Liver (tissue), 9 donors: ENCODE results near the gene POU2F3. TPM values are rescaled to one million over a fixed set of nuclear protein-coding genes. Genes with fewer than 3 reads are reported as not detected.

Experiments used
- DNase-seq: peaks from one replicate; pipeline ENCODE4 v3.0.0-alpha.2; 2017; ENCODE audit warnings: low spot score
- H3K27ac ChIP-seq, 2 donors: one replicate each; pipeline ENCODE4 v1.7.0; 2013; ENCODE audit warnings: inconsistent platforms in 2 of 2, low read length in 2 of 2, control low read depth in 1 of 2, low read depth in 1 of 2, mild to moderate bottlenecking in 1 of 2
- H3K27me3 ChIP-seq, 4 donors: one replicate each; pipeline versions ENCODE4 v1.6.1 to v1.7.0; 2013; ENCODE audit warnings: low read length in 3 of 4, inconsistent platforms in 1 of 4, mild to moderate bottlenecking in 1 of 4, moderate library complexity in 1 of 4; ENCODE audit not compliant: control insufficient read depth in 4 of 4, insufficient read depth in 4 of 4
- H3K36me3 ChIP-seq, 4 donors: one replicate each; pipeline versions ENCODE4 v1.6.1 to v1.7.0; 2013; ENCODE audit warnings: low read length in 3 of 4, mild to moderate bottlenecking in 3 of 4, low read depth in 1 of 4, moderate library complexity in 1 of 4; ENCODE audit not compliant: control insufficient read depth in 4 of 4, insufficient read depth in 3 of 4
- H3K4me1 ChIP-seq, 4 donors: one replicate each; pipeline versions ENCODE4 v1.6.1 to v1.7.0; 2013; ENCODE audit warnings: low read length in 3 of 4, mild to moderate bottlenecking in 3 of 4, moderate library complexity in 1 of 4; ENCODE audit not compliant: control insufficient read depth in 4 of 4, insufficient read depth in 4 of 4
- H3K4me3 ChIP-seq, 3 donors: one replicate each; pipeline versions ENCODE4 v1.6.1 to v1.7.0; 2013; ENCODE audit warnings: low read length in 3 of 3, control low read depth in 1 of 3, low read depth in 1 of 3, mild to moderate bottlenecking in 1 of 3
- H3K9ac ChIP-seq, 2 donors: one replicate each; pipeline ENCODE4 v1.7.0; 2013; ENCODE audit warnings: low read length in 2 of 2, mild to moderate bottlenecking in 2 of 2, moderate library complexity in 2 of 2, control low read depth in 1 of 2, low read depth in 1 of 2
- H3K9me3 ChIP-seq, 4 donors: one replicate each; pipeline versions ENCODE4 v1.6.1 to v1.7.0; 2013; ENCODE audit warnings: low read length in 3 of 4; ENCODE audit not compliant: control insufficient read depth in 4 of 4
- ATF3 ChIP-seq: IDR thresholded peaks from 2 replicates; pipeline ENCODE4 v1.6.1; 2016; ENCODE audit warnings: antibody characterized with exemption
- CTCF ChIP-seq: fragments of 150-350 bp; IDR thresholded peaks from 2 replicates; pipeline ENCODE4 v1.5.1; 2017; ENCODE audit warnings: improper control_type of control experiment, low read depth, low read length; ENCODE audit not compliant: missing input control
- EGR1 ChIP-seq, 2 donors: IDR thresholded peaks; 2 replicates each; pipeline ENCODE4 v1.6.1; 2016 to 2018; ENCODE audit warnings: antibody characterized with exemption in 2 of 2, low read depth in 2 of 2
- FOXA1 ChIP-seq: IDR thresholded peaks from 2 replicates; pipeline ENCODE4 v1.6.1; 2016; ENCODE audit warnings: antibody characterized with exemption
- FOXA2 ChIP-seq: IDR thresholded peaks from 2 replicates; pipeline ENCODE4 v1.6.1; 2016; ENCODE audit warnings: antibody characterized with exemption
- HNF4A ChIP-seq, 2 donors: conservative IDR thresholded peaks; 2 replicates each; pipeline ENCODE4 v1.6.1; 2016; ENCODE audit warnings: antibody characterized with exemption in 2 of 2, mild to moderate bottlenecking in 2 of 2
- HNF4G ChIP-seq: IDR thresholded peaks from 2 replicates; pipeline ENCODE4 v1.6.1; 2016; ENCODE audit warnings: antibody characterized with exemption
- JUND ChIP-seq, 2 donors: IDR thresholded peaks; 2 replicates each; pipeline ENCODE4 v1.6.1; 2016; ENCODE audit warnings: antibody characterized with exemption in 2 of 2
- MAX ChIP-seq: IDR thresholded peaks from 2 replicates; pipeline ENCODE4 v1.6.1; 2016; ENCODE audit warnings: antibody characterized with exemption
- NR2F2 ChIP-seq: IDR thresholded peaks from 2 replicates; pipeline ENCODE4 v1.6.1; 2016; ENCODE audit warnings: antibody characterized with exemption
- RAD21 ChIP-seq, 2 donors: IDR thresholded peaks; 2 replicates each; pipeline ENCODE4 v1.6.1; 2016; ENCODE audit warnings: antibody characterized with exemption in 2 of 2, mild to moderate bottlenecking in 2 of 2
- REST ChIP-seq: IDR thresholded peaks from 2 replicates; pipeline ENCODE4 v1.6.1; 2016; ENCODE audit warnings: antibody characterized with exemption, mild to moderate bottlenecking
- RXRA ChIP-seq, 2 donors: IDR thresholded peaks; 2 replicates each; pipeline ENCODE4 v1.6.1; 2017 to 2018; ENCODE audit warnings: antibody characterized with exemption in 2 of 2, mild to moderate bottlenecking in 1 of 2
- SP1 ChIP-seq: IDR thresholded peaks from 2 replicates; pipeline ENCODE4 v1.6.1; 2018; ENCODE audit warnings: antibody characterized with exemption, mild to moderate bottlenecking
- TAF1 ChIP-seq: conservative IDR thresholded peaks from 2 replicates; pipeline ENCODE4 v1.6.1; 2016; ENCODE audit warnings: antibody characterized with exemption, mild to moderate bottlenecking
- YY1 ChIP-seq: IDR thresholded peaks from 2 replicates; pipeline ENCODE4 v1.6.1; 2016; ENCODE audit warnings: antibody characterized with exemption, mild to moderate bottlenecking
- ZBTB33 ChIP-seq: IDR thresholded peaks from 2 replicates; pipeline ENCODE4 v1.6.1; 2016; ENCODE audit warnings: antibody characterized with exemption
- WGBS: extraction: QIAGEN DNeasy Blood & Tissue Kit; methylation state at CpG from one replicate; pipeline ENCODE4 v1.1.7; 2013; 5-methylcytosine and 5-hydroxymethylcytosine counted together
- polyA plus RNA-seq, 2 donors: library from polyadenylated mRNA; stranded (reverse) in 1 of 2; unstranded in 1 of 2; fragments of 200-250 nt in 1 of 2; fragments of >200 nt in 1 of 2; fragmentation: Nextera tagmentation in 1 of 2; extraction: Ambion mirVana in 1 of 2; gene quantifications; one replicate each; pipeline versions ENCODE4 v1.2.1 to v1.2.3, GENCODE V29; 2013 to 2015
- total RNA-seq, 2 donors: library from RNA; depleted of rRNA; stranded (reverse); fragments of >200 nt; gene quantifications; one replicate each; pipeline ENCODE4 v1.2.3, GENCODE V29; 2014
- donor health status: healthy.
- donor health status: healthy.
- donor health status: healthy.
- donor health status: healthy.
- donor health status: healthy.

POU2F3 gene
- total and polyA plus RNA-seq, 4 donors = not detected

GRCh38 chr11:120350637-120351036, 110.7 kb downstream of the POU2F3 start:
- no peak overlapping the region for H3K4me3 ChIP-seq
- DNase-seq = no peak
- no peaks in the 10 kb centered on the region for H3K9me3 ChIP-seq
- H3K27me3 ChIP-seq = no peaks in the 10 kb centered on the region
- no peak overlapping the region for H3K27ac ChIP-seq
- H3K9ac ChIP-seq = no peak overlapping the region
- peaks cover 12 to 54% (median 45%) of the 10 kb centered on the region in 4 donors for H3K4me1 ChIP-seq
- TF ChIP-seq RAD21 (IDR thresholded peaks at IDR 0.05) (no peak), EGR1 (IDR thresholded peaks at IDR 0.05; ENCODE audit: low read depth in 2 of 2) (no peak), JUND (IDR thresholded peaks at IDR 0.05) (no peak), NR2F2 (no peak), SP1 (no peak), CTCF (no peak), HNF4G (no peak), TAF1 (no peak), ATF3 (no peak), YY1 (no peak), RXRA (IDR thresholded peaks at IDR 0.05) (no peak), ZBTB33 (no peak), FOXA1 (no peak)
- no peaks in the 10 kb centered on the region for H3K36me3 ChIP-seq

- DNase-seq = no peak
- Histone ChIP-seq H3K4me1 (peaks cover 12 to 50% (median 33%) of the 10 kb centered on the region in 4 donors), H3K36me3 (no peaks in the 10 kb centered on the region), H3K27me3 (no peaks in the 10 kb centered on the region), H3K9me3 (no peaks in the 10 kb centered on the region), H3K9ac (no peak overlapping the region), H3K4me3 (no peak overlapping the region), H3K27ac (no peak overlapping the region)
- no peak for TF ChIP-seq NR2F2
- no peak for TF ChIP-seq HNF4A (conservative IDR thresholded peaks at IDR 0.05)
- 64% methylated on average over 6 of the region's 6 CpGs for WGBS
Observed at GRCh38 chr11:120352405-120352804, 112.5 kb downstream of the POU2F3 start.

- H3K27ac ChIP-seq = no peak overlapping the region
- H3K36me3 ChIP-seq = no peaks in the 10 kb centered on the region
- WGBS = 37% methylated on average over 1 of the region's 1 CpG
- no peaks in the 10 kb centered on the region for H3K27me3 ChIP-seq
- H3K4me1 ChIP-seq = peaks cover 12 to 45% (median 27%) of the 10 kb centered on the region in 4 donors
- no peak overlapping the region for H3K9ac ChIP-seq
- H3K9me3 ChIP-seq = no peaks in the 10 kb centered on the region
- H3K4me3 ChIP-seq = no peak overlapping the region
- no peak for DNase-seq
- no peak for TF ChIP-seq RAD21 (IDR thresholded peaks at IDR 0.05)
- TF ChIP-seq FOXA1 = no peak
- no peak for TF ChIP-seq REST
- TF ChIP-seq MAX = no peak
- TF ChIP-seq HNF4A (conservative IDR thresholded peaks at IDR 0.05) = no peak
- no peak for TF ChIP-seq ZBTB33
- no peak for TF ChIP-seq ATF3
- no peak for TF ChIP-seq FOXA2
- no peak for TF ChIP-seq NR2F2
- no peak for TF ChIP-seq TAF1
Observed at GRCh38 chr11:120354068-120354467, 114.1 kb downstream of the POU2F3 start.
